Cardiac fibroblast (primary cell): Measurements from ENCODE around the gene GREB1.
A peak's percentile ranks its signal among the peaks of the same experiment; 100 is the strongest.

ENCODE experiments used
- DNase-seq, 2 donors: peaks; one replicate each; pipeline versions ENCODE4 v3.0.0 to v3.0.0-alpha.2; 2010; ENCODE audit warnings: low read depth in 2 of 2
- H3K4me3 ChIP-seq, 2 donors: replicated peaks in 1 of 2; 1 replicate in 1 of 2; 2 replicates in 1 of 2; pipeline ENCODE4 v1.5.1; 2011; ENCODE audit warnings: low read depth in 2 of 2, low read length in 2 of 2, mild to moderate bottlenecking in 2 of 2, moderate library complexity in 1 of 2
- TF ChIP-seq, protein P1 (sequence below): IDR thresholded peaks from one replicate; pipeline ENCODE4 v1.5.1; 2011; ENCODE audit warnings: low read depth, mild to moderate bottlenecking, low read length, inconsistent platforms

GREB1 gene

DNA sequence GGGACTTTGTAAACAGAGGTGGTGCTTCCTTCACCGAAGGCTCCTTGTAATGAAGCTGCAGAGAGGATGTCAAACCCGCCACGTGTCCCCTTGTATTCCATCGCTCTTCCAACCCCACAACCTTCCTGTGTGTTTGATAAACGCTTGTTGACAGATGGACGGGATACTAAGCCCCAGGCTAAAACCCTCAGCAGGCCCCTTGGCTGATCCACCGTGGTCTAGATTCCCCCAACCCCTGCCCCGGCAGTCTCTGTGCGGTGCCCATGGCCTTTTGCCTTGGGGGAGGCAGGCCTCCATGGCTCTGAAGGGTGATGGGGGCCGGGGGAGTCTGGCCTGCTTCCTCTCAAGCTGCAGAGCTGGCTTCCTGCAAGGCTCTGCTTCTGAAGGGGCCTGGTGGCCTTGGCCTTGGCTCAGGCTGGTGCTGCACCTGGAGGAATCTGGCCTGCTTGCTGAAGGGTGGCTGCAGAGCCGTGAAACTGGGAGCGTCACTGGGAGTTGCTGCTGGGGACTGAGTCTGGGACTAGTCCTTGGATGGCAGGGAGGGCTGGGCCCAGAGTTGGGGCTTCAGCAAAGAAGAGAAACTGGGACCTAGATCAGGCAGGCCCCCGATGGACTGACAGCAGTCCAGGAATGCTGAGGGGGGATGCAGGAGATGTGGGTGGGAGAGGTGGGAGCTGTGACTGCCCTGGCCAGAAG is 145.8 kb downstream of the GREB1 start:
- DNase-seq: no peak
- TF ChIP-seq, protein P1, sequence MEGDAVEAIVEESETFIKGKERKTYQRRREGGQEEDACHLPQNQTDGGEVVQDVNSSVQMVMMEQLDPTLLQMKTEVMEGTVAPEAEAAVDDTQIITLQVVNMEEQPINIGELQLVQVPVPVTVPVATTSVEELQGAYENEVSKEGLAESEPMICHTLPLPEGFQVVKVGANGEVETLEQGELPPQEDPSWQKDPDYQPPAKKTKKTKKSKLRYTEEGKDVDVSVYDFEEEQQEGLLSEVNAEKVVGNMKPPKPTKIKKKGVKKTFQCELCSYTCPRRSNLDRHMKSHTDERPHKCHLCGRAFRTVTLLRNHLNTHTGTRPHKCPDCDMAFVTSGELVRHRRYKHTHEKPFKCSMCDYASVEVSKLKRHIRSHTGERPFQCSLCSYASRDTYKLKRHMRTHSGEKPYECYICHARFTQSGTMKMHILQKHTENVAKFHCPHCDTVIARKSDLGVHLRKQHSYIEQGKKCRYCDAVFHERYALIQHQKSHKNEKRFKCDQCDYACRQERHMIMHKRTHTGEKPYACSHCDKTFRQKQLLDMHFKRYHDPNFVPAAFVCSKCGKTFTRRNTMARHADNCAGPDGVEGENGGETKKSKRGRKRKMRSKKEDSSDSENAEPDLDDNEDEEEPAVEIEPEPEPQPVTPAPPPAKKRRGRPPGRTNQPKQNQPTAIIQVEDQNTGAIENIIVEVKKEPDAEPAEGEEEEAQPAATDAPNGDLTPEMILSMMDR: no peak
- no peak overlapping the region for H3K4me3 ChIP-seq

DNA sequence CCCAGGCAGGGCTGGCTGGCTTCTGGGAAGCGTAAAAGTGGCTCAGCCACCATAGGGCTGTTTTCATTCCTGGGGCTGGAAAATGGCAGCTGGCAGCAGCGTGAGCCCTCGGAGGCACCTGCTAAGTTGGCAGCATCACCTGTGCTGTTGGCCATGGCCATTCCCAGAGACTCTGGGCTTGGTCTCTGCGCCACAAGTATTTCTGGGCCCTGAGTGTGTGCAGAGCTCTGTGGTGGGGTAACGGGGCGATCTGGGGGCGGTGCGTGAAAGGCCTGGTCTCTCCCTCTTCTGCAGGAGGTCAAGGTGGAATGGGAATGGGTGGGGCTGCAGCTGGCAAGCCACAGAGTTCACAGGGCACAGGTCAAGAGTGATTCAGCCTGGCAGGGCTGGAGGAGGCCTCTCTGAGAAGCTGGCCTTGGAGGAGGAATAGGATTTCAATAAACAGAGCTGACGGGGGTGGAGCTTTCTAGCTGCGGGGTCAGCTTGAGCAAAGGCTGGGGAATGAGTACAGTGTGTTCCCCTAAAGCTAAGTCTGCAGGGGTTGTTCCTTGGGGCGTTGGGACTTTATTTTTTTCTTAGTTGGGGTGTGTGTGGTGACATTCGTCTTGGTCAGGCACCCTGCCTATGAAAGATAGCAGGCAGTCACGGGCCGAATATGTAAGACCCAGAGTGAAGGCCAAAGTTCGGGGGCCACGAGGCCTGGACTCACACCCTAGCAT is 146.5 kb downstream of the GREB1 start:
- DNase-seq: peak in 1 of 2 donors; percentile 12
- H3K4me3 ChIP-seq: no peak overlapping the region
- TF ChIP-seq, protein P1: no peak

DNA sequence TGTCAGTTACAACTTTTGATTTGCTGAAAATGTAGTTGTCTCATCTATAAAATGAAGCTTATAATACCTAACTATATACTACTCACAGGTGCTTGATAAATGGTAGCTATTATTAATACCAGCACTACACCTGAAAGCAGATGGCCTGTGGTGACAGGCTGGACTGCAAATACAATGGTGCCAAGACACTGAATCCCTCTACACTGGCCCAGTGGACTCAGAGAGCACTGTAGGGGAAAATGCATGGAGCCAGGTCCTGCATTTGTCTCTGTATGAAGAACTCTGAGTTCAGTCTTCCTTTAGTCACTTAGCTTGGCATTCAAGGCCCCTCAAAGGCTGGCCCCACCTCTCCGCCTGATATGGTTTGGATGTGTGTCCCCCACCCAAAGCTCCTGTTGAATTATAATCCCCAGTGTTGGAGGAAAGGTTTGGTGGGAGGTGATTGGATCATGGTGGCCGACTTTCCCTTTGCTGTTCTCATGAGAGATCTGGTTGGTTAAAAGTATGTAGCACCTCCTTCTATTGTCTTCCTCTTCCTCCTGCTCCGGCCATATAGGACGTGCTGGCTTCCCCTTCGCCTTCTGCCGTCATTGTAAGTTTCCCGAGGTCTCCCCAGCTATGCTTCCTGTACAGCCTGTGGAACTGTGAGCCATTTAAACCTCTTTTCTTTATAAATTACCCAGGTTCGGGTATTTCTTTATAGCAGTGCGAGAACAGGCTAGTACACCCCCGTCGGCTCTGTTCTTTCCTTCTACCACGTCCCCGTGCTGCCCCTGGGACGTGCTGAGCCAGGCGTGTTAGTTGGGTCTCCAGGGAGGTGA is 147.3 kb downstream of the GREB1 start:
- H3K4me3 ChIP-seq: no peak overlapping the region
- TF ChIP-seq, protein P1: no peak
- no peak for DNase-seq

DNA sequence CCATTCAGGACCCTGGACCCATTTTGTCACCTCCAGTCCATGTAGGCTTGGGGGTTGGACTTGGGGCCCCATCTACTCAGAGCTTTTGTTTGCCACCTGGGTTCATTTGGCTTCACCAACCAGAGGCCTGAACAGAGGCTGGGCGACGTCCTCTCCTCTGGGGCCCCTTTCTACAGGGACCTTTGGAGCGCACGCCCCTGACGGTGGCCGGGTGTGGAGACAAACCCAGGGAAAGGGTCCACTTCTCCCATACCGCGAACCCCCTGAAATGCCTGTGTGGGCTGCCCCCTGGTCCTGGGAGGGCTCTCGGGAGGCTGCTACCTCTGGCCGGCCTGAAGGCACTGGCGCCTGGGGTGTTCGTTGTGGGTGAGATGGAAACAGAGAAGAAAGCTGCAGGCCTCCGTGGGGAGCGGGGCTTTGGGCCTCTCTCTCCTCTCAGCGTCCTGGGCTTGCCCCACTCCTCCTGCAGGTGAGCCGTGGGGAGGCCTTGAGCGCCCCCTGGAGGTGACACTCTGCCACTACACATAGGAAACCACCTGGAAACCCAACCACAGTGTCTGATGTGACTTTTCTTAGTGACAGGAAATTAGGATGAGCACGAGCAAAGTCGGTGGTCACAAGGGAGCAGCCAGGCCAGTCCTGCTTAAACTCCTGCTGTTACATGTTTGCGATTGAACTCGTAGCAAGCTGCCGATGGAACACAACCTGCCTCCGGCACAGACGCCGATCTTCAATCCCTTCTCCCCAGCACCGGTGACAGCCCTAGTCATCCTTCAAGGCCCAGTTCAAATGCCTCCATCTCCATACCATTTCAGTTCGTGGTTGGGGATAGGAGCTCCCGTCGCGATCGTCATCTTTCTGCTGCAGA is 148.1 kb downstream of the GREB1 start:
- DNase-seq: peak in 1 of 2 donors; percentile 14
- H3K4me3 ChIP-seq: no peak overlapping the region
- TF ChIP-seq, protein P1: peak; percentile 93

DNA sequence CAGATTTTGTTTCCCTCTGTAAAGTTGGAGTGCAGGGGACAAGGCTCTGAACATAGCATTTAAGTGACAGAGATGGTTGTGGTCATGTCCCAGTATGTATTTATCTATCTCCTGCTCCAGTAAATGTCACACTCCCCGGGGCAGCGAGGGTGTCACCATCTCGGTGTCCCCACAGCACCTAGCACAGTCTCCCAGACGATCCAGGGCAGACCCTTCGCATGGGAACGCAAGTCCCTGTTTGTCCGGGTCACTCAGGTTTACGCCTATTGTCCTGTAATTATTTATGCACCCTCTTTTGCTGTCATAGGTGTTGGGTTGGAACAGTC is 148.7 kb downstream of the GREB1 start:
- TF ChIP-seq, protein P1: no peak
- DNase-seq: no peak
- H3K4me3 ChIP-seq: no peak overlapping the region

DNA sequence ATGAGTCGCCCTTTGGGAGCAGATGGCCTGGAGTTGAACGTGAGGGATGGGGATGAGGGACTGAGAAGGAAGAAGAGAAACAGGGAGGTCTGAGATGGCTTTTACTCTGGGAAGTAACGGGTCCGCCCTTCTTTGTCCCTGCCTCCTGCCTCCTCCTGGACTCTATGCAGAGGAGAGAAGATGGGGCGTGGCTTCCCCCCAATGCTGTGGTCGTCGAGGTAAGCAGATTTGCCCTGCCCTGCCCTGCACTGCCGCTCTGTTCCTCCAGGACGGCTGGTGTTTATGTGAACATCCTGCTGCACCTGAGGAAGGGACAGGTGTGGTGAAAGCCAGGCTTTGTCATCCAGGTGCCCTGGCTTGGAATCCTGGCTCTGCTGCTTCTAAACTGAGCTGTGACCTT is 149.6 kb downstream of the GREB1 start:
- no peak for DNase-seq
- TF ChIP-seq, protein P1: no peak
- no peak overlapping the region for H3K4me3 ChIP-seq
